ENCODE measurements around the gene TIMM44.
A peak's percentile ranks its signal among the peaks of the same experiment; 100 is the strongest.

TIMM44 gene

GRCh38 chr19:7914598-7915045 is 28.8 kb downstream of the TIMM44 start, which contains the start of gene TGFBR3L:
Gene TGFBR3L, plus strand, starts transcription at chr19:7914830.
- no peak for DNase-seq
- TF ChIP-seq GATA1 (IDR thresholded peaks at IDR 0.05; ENCODE audit: low read depth, low read length) (no peak), POLR2A (IDR thresholded peaks at IDR 0.05; ENCODE audit: low read length) (no peak)

GRCh38 chr19:7914099-7914498 is 29.4 kb downstream of the TIMM44 start:
- DNase-seq, result no peak
- TF ChIP-seq POLR2A (IDR thresholded peaks at IDR 0.05; ENCODE audit: low read length) (no peak), GATA1 (IDR thresholded peaks at IDR 0.05; ENCODE audit: low read depth, low read length) (no peak)

- no peak for DNase-seq
- TF ChIP-seq POLR2A (IDR thresholded peaks at IDR 0.05; ENCODE audit: low read length) (no peak), GATA1 (IDR thresholded peaks at IDR 0.05; ENCODE audit: low read depth, low read length) (no peak)
Measured at GRCh38 chr19:7913652-7914051, 29.8 kb downstream of the TIMM44 start.

- TF ChIP-seq GATA1 (IDR thresholded peaks at IDR 0.05; ENCODE audit: low read depth, low read length), result no peak
- TF ChIP-seq POLR2A (IDR thresholded peaks at IDR 0.05; ENCODE audit: low read length), result no peak
- no peak for DNase-seq
Measured at GRCh38 chr19:7912697-7913564, 30.5 kb downstream of the TIMM44 start.

- no peak for DNase-seq
- TF ChIP-seq POLR2A (IDR thresholded peaks at IDR 0.05; ENCODE audit: low read length) (no peak), GATA1 (IDR thresholded peaks at IDR 0.05; ENCODE audit: low read depth, low read length) (no peak)
Measured at GRCh38 chr19:7912144-7912696, 31.2 kb downstream of the TIMM44 start.

GRCh38 chr19:7911508-7912143 is 31.8 kb downstream of the TIMM44 start:
- TF ChIP-seq GATA1 (IDR thresholded peaks at IDR 0.05; ENCODE audit: low read depth, low read length) (no peak), POLR2A (IDR thresholded peaks at IDR 0.05; ENCODE audit: low read length) (no peak)
- DNase-seq, result no peak

- no peak for DNase-seq
- no peak for TF ChIP-seq GATA1 (IDR thresholded peaks at IDR 0.05; ENCODE audit: low read depth, low read length)
Measured at GRCh38 chr19:7910321-7911161, 32.9 kb downstream of the TIMM44 start.

GRCh38 chr19:7909471-7910067 is 33.9 kb downstream of the TIMM44 start:
- TF ChIP-seq GATA1 (IDR thresholded peaks at IDR 0.05; ENCODE audit: low read depth, low read length), result no peak
- TF ChIP-seq POLR2A (IDR thresholded peaks at IDR 0.05; ENCODE audit: low read length), result no peak
- DNase-seq, result no peak

- no peak for TF ChIP-seq POLR2A (IDR thresholded peaks at IDR 0.05; ENCODE audit: low read length)
- TF ChIP-seq GATA1 (IDR thresholded peaks at IDR 0.05; ENCODE audit: low read depth, low read length), result no peak
Measured at GRCh38 chr19:7908742-7909461, 34.6 kb downstream of the TIMM44 start.

GRCh38 chr19:7908078-7908699 is 35.3 kb downstream of the TIMM44 start:
- no peak for TF ChIP-seq GATA1 (IDR thresholded peaks at IDR 0.05; ENCODE audit: low read depth, low read length)
- no peak for TF ChIP-seq POLR2A (IDR thresholded peaks at IDR 0.05; ENCODE audit: low read length)
- peak; percentile 61 to 70 for DNase-seq

More at GRCh38 chr19:7908742-7909461, 34.6 kb downstream of the TIMM44 start:
- no peak for DNase-seq

GRCh38 chr19:7907544-7907943 is 35.9 kb downstream of the TIMM44 start:
- TF ChIP-seq POLR2A (IDR thresholded peaks at IDR 0.05; ENCODE audit: low read length) (no peak), GATA1 (IDR thresholded peaks at IDR 0.05; ENCODE audit: low read depth, low read length) (no peak)
- DNase-seq, result no peak

- DNase-seq, result no peak
- TF ChIP-seq POLR2A (IDR thresholded peaks at IDR 0.05; ENCODE audit: low read length) (no peak), GATA1 (IDR thresholded peaks at IDR 0.05; ENCODE audit: low read depth, low read length) (no peak)
Measured at GRCh38 chr19:7907122-7907521, 36.3 kb downstream of the TIMM44 start.
